Measurements from ENCODE around the gene RUNX1.
A peak's percentile ranks its signal among the peaks of the same experiment; 100 is the strongest.

Gene RUNX1

GRCh38 chr21:34924771-34925419 is 124.2 kb downstream of the RUNX1 start:
- no peaks in the 10 kb centered on the region for H4K20me1 ChIP-seq (ENCODE audit: insufficient read depth, low read length)
- H3K4me3 ChIP-seq (ENCODE audit: low read length): no peak overlapping the region
- no peak for TF ChIP-seq EZH2phosphoT487 (IDR thresholded peaks at IDR 0.05; ENCODE audit: low read depth)
- TF ChIP-seq, protein P1, sequence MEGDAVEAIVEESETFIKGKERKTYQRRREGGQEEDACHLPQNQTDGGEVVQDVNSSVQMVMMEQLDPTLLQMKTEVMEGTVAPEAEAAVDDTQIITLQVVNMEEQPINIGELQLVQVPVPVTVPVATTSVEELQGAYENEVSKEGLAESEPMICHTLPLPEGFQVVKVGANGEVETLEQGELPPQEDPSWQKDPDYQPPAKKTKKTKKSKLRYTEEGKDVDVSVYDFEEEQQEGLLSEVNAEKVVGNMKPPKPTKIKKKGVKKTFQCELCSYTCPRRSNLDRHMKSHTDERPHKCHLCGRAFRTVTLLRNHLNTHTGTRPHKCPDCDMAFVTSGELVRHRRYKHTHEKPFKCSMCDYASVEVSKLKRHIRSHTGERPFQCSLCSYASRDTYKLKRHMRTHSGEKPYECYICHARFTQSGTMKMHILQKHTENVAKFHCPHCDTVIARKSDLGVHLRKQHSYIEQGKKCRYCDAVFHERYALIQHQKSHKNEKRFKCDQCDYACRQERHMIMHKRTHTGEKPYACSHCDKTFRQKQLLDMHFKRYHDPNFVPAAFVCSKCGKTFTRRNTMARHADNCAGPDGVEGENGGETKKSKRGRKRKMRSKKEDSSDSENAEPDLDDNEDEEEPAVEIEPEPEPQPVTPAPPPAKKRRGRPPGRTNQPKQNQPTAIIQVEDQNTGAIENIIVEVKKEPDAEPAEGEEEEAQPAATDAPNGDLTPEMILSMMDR (IDR thresholded peaks at IDR 0.05; ENCODE audit: low read depth, low read length): no peak
- no peak overlapping the region for H2AFZ ChIP-seq (ENCODE audit: low read depth, low read length)
- no peaks in the 10 kb centered on the region for H3K79me2 ChIP-seq (ENCODE audit: low read length)
- H3K4me1 ChIP-seq (ENCODE audit: low read length): peaks cover 12% of the 10 kb centered on the region
- H3K4me2 ChIP-seq (ENCODE audit: low read length): peak overlapping the region; percentile 24; the same call in 1 of the 2 replicates
- no peak overlapping the region for H3K9ac ChIP-seq (ENCODE audit: low read length)
- no peaks in the 10 kb centered on the region for H3K27me3 ChIP-seq (ENCODE audit: low read depth, low read length)
- H3K36me3 ChIP-seq (replicated peaks; ENCODE audit: low read depth, low read length): peaks cover 5% of the 10 kb centered on the region
- no peak overlapping the region for H3K27ac ChIP-seq (ENCODE audit: low read length)
- H3K9me3 ChIP-seq (ENCODE audit: insufficient read depth, low read length): no peaks in the 10 kb centered on the region

- Histone ChIP-seq H3K27ac (ENCODE audit: low read length) (no peak overlapping the region), H2AFZ (ENCODE audit: low read depth, low read length) (no peak overlapping the region), H3K9ac (ENCODE audit: low read length) (no peak overlapping the region), H3K79me2 (ENCODE audit: low read length) (no peaks in the 10 kb centered on the region), H3K27me3 (ENCODE audit: low read depth, low read length) (no peaks in the 10 kb centered on the region), H3K4me3 (ENCODE audit: low read length) (no peak overlapping the region), H3K4me2 (ENCODE audit: low read length) (no peak overlapping the region), H3K4me1 (ENCODE audit: low read length) (peaks cover 12% of the 10 kb centered on the region), H4K20me1 (ENCODE audit: insufficient read depth, low read length) (no peaks in the 10 kb centered on the region; the same call in 1 of the 2 replicates), H3K9me3 (ENCODE audit: insufficient read depth, low read length) (no peaks in the 10 kb centered on the region), H3K36me3 (replicated peaks; ENCODE audit: low read depth, low read length) (peaks cover 5% of the 10 kb centered on the region)
- TF ChIP-seq EZH2phosphoT487 (IDR thresholded peaks at IDR 0.05; ENCODE audit: low read depth): no peak
- TF ChIP-seq, protein P1 (IDR thresholded peaks at IDR 0.05; ENCODE audit: low read depth, low read length): no peak
Measured at GRCh38 chr21:34924194-34924593, 124.9 kb downstream of the RUNX1 start.

GRCh38 chr21:34923626-34924025 is 125.5 kb downstream of the RUNX1 start:
- Histone ChIP-seq H3K4me1 (ENCODE audit: low read length) (peaks cover 12% of the 10 kb centered on the region), H4K20me1 (ENCODE audit: insufficient read depth, low read length) (no peaks in the 10 kb centered on the region; the same call in 1 of the 2 replicates)

GRCh38 chr21:34923202-34923601 is 125.9 kb downstream of the RUNX1 start:
- Histone ChIP-seq H3K27ac (ENCODE audit: low read length) (no peak overlapping the region), H3K36me3 (replicated peaks; ENCODE audit: low read depth, low read length) (peaks cover 5% of the 10 kb centered on the region)
- TF ChIP-seq, protein P1 (IDR thresholded peaks at IDR 0.05; ENCODE audit: low read depth, low read length): no peak
- TF ChIP-seq EZH2phosphoT487 (IDR thresholded peaks at IDR 0.05; ENCODE audit: low read depth): no peak

More at GRCh38 chr21:34923626-34924025, 125.5 kb downstream of the RUNX1 start:
- Histone ChIP-seq H3K9ac (ENCODE audit: low read length) (no peak overlapping the region), H3K27me3 (ENCODE audit: low read depth, low read length) (no peaks in the 10 kb centered on the region), H3K79me2 (ENCODE audit: low read length) (no peaks in the 10 kb centered on the region), H3K27ac (ENCODE audit: low read length) (no peak overlapping the region), H3K4me3 (ENCODE audit: low read length) (no peak overlapping the region), H3K9me3 (ENCODE audit: insufficient read depth, low read length) (no peaks in the 10 kb centered on the region), H3K4me2 (ENCODE audit: low read length) (no peak overlapping the region), H3K36me3 (replicated peaks; ENCODE audit: low read depth, low read length) (peaks cover 5% of the 10 kb centered on the region), H2AFZ (ENCODE audit: low read depth, low read length) (no peak overlapping the region)
- TF ChIP-seq, protein P1 (IDR thresholded peaks at IDR 0.05; ENCODE audit: low read depth, low read length): no peak
- no peak for TF ChIP-seq EZH2phosphoT487 (IDR thresholded peaks at IDR 0.05; ENCODE audit: low read depth)

More at GRCh38 chr21:34923202-34923601, 125.9 kb downstream of the RUNX1 start:
- H3K27me3 ChIP-seq (ENCODE audit: low read depth, low read length): no peaks in the 10 kb centered on the region
- no peaks in the 10 kb centered on the region for H3K79me2 ChIP-seq (ENCODE audit: low read length)
- H3K4me2 ChIP-seq (ENCODE audit: low read length): no peak overlapping the region
- peaks cover 12% of the 10 kb centered on the region for H3K4me1 ChIP-seq (ENCODE audit: low read length)
- no peak overlapping the region for H3K9ac ChIP-seq (ENCODE audit: low read length)
- no peak overlapping the region for H2AFZ ChIP-seq (ENCODE audit: low read depth, low read length)
- H3K9me3 ChIP-seq (ENCODE audit: insufficient read depth, low read length): no peaks in the 10 kb centered on the region
- H4K20me1 ChIP-seq (ENCODE audit: insufficient read depth, low read length): no peaks in the 10 kb centered on the region; the same call in 1 of the 2 replicates
- H3K4me3 ChIP-seq (ENCODE audit: low read length): no peak overlapping the region
